ENCODE data around the gene LRRC7.

DNA sequence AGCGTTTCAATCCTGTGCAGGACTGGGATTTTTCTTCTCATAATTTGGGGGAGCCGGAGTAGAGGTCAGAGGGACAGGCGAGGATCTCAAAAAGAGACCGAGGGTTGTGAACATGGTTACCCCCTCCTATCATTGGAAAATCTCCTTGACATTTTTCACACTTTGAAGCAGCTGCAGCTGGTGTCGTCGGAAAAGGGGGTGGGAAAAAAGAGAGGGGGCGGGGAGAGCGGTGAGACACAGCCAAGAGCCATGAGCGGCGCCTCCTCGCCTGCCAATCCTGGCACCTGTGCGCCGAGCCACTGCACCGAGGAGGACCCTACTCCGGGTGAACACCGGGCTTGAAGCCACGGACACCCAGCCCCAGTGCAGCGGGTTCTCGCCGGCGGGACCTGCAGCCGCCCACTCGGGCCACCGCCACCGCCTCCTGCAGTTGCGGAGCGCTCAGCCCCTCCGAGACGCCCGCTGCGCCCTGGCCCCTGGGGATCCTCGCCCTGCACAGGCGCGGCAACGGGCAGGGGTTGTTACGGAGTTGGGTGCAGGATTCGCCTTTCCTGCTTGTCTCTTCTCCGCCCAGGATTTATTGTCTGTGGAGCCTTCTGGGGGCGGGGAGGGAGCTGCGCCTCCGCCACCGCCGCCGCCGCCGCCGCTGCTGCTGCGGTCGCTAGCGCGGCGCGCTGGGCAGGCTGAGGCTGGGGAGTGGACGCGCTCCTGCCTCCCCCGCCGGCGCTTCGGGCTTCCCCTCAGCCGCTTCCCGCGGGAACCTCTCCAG lies at the start of gene LRRC7:
- TF ChIP-seq, protein P1, sequence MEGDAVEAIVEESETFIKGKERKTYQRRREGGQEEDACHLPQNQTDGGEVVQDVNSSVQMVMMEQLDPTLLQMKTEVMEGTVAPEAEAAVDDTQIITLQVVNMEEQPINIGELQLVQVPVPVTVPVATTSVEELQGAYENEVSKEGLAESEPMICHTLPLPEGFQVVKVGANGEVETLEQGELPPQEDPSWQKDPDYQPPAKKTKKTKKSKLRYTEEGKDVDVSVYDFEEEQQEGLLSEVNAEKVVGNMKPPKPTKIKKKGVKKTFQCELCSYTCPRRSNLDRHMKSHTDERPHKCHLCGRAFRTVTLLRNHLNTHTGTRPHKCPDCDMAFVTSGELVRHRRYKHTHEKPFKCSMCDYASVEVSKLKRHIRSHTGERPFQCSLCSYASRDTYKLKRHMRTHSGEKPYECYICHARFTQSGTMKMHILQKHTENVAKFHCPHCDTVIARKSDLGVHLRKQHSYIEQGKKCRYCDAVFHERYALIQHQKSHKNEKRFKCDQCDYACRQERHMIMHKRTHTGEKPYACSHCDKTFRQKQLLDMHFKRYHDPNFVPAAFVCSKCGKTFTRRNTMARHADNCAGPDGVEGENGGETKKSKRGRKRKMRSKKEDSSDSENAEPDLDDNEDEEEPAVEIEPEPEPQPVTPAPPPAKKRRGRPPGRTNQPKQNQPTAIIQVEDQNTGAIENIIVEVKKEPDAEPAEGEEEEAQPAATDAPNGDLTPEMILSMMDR (conservative IDR thresholded peaks at IDR 0.05) = no peak
- TF ChIP-seq ZFX (IDR thresholded peaks at IDR 0.05) = no peak

All from C4-2B (cell line).